Gastroesophageal sphincter (tissue), 4 donors: ENCODE results near the gene KRTAP10-1. TPM values are rescaled to one million over a fixed set of nuclear protein-coding genes. Genes with fewer than 3 reads are reported as not detected.
"Not testable (repeated sequence)": the region's sequence is repeated elsewhere in the genome, so short reads cannot be mapped to it uniquely, and the experiment has no call there.

Experiments used
- ATAC-seq: fragments of 150-250 bp; one replicate; pipeline ENCODE4 v1.9.1; 2016; ENCODE audit warnings: mild to moderate bottlenecking, moderate library complexity
- H3K27ac ChIP-seq, 4 donors: fragments of 200-600 bp; sonication (generic) in 3 of 4; 1 replicate in 3 of 4; 2 replicates in 1 of 4; pipeline ENCODE4 v1.5.1; 2016 to 2019
- H3K27me3 ChIP-seq: fragments of 200-600 bp; sonication (generic); one replicate; pipeline ENCODE4 v1.5.1; 2019
- H3K36me3 ChIP-seq, 2 donors: fragments of 200-600 bp; sonication (generic); one replicate each; pipeline ENCODE4 v1.5.1; 2019; ENCODE audit warnings: control low read depth in 1 of 2
- H3K4me1 ChIP-seq, 3 donors: fragments of 200-600 bp; sonication (generic); 1 replicate in 2 of 3; 2 replicates in 1 of 3; pipeline ENCODE4 v1.5.1; 2016 to 2019; ENCODE audit warnings: control low read depth in 2 of 3
- H3K4me3 ChIP-seq, 2 donors: fragments of 200-600 bp; sonication (generic); one replicate each; pipeline ENCODE4 v1.5.1; 2019; ENCODE audit warnings: mild to moderate bottlenecking in 1 of 2, moderate library complexity in 1 of 2
- H3K9me3 ChIP-seq, 3 donors: fragments of 200-600 bp; sonication (generic); one replicate each; pipeline ENCODE4 v1.5.1; 2017 to 2019; ENCODE audit warnings: control low read depth in 2 of 3
- CTCF ChIP-seq, 4 experiments: fragments of 200-600 bp in 2 of 4; fragments of 450-650 bp in 2 of 4; sonication (generic) in 1 of 4; IDR thresholded peaks; one replicate each; pipeline ENCODE4 v1.5.1; 2017 to 2019; ENCODE audit warnings: antibody characterized with exemption in 4 of 4, mild to moderate bottlenecking in 2 of 4, moderate library complexity in 2 of 4
- EP300 ChIP-seq: sonication (generic); formaldehyde crosslinking; IDR thresholded peaks from one replicate; pipeline ENCODE4 v1.6.1; 2017; ENCODE audit warnings: antibody characterized with exemption, mild to moderate bottlenecking
- POLR2A ChIP-seq, 2 donors: fragments of 450-650 bp; IDR thresholded peaks; one replicate each; pipeline ENCODE4 v1.6.1; 2017; ENCODE audit warnings: antibody characterized with exemption in 2 of 2, mild to moderate bottlenecking in 2 of 2, moderate library complexity in 1 of 2
- POLR2AphosphoS5 ChIP-seq: sonication (generic); formaldehyde crosslinking; IDR thresholded peaks from one replicate; pipeline ENCODE4 v1.6.1; 2017; ENCODE audit warnings: antibody characterized with exemption
- WGBS, 2 donors: methylation state at CpG; one replicate each; pipeline ENCODE4 v1.1.5; 2018; ENCODE audit warnings: low coverage in 1 of 2; 5-methylcytosine and 5-hydroxymethylcytosine counted together
- total RNA-seq, 4 donors: library from RNA; depleted of rRNA; stranded (reverse); fragments of >200 nt; gene quantifications; one replicate each; pipeline ENCODE4 v1.1.0, GENCODE V29; 2016

The KRTAP10-1 gene
- total RNA-seq, 4 donors from 2014 or later = not detected

DNA sequence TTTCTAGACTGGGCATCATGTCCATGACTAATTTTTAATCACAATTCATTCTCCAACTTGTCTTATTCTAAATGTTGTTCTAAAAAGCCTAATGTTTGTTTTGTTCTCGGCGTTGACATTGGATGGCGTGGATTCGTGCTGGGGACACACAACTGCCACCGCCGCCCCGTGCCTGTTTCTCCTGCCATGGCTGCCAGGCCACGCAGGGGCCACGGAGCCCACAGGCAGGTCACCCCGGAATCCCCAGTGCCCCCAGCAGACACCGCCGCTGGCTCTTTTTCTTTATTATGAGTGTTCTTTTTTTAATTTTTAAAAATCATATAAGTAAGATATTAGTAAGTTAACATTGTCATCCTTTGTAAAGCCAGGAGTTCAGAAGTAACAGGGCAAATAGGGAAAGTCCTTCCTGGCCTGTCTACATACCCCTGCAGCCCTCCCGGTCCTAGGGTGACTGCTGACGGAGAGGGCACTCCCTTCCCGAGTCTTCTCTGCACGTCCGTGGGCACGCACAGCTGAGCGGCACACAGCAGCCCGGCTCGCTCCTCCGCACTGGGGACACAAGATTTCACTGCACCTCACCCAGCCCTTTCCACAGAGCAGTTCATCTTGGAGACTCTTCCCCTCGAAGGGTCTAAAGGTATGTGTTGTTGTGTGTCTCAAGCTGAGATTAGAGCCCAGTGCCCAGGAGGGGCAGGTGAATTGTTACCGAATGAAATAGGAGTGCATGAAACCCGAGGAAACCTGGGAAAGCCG, 32.1 kb downstream of the KRTAP10-1 start:
- Histone ChIP-seq H3K4me3 (no peak overlapping the region), H3K9me3 (no peaks in the 10 kb centered on the region), H3K4me1 (peaks cover 0 to 9% (median 5%) of the 10 kb centered on the region in 3 donors), H3K36me3 (no peaks in the 10 kb centered on the region), H3K27me3 (peaks cover 78% of the 10 kb centered on the region), H3K27ac (no peak overlapping the region)
- no peak for ATAC-seq
- TF ChIP-seq POLR2A (IDR thresholded peaks at IDR 0.05) = no peak
- WGBS, 2 donors = 83% methylated on average over 6 of the region's 26 CpGs; no CpG with 5 or more reads in 1 of the 2 donors

- ATAC-seq = no peak
- no peaks in the 10 kb centered on the region for H3K36me3 ChIP-seq
- peaks cover 81% of the 10 kb centered on the region for H3K27me3 ChIP-seq
- 60 to 77% methylated on average over 9 to 18 of the region's 44 CpGs for WGBS, 2 donors
- no peak overlapping the region for H3K4me3 ChIP-seq
- peaks cover 0 to 9% (median 5%) of the 10 kb centered on the region in 3 donors for H3K4me1 ChIP-seq
- TF ChIP-seq POLR2AphosphoS5 (no peak), CTCF (IDR thresholded peaks at IDR 0.05) (no peak), POLR2A (IDR thresholded peaks at IDR 0.05) (no peak), EP300 (no peak)
- H3K27ac ChIP-seq = no peak overlapping the region
- H3K9me3 ChIP-seq = no peaks in the 10 kb centered on the region
Observed at GRCh38 chr21:44506279-44507255, 33.4 kb downstream of the KRTAP10-1 start.

DNA sequence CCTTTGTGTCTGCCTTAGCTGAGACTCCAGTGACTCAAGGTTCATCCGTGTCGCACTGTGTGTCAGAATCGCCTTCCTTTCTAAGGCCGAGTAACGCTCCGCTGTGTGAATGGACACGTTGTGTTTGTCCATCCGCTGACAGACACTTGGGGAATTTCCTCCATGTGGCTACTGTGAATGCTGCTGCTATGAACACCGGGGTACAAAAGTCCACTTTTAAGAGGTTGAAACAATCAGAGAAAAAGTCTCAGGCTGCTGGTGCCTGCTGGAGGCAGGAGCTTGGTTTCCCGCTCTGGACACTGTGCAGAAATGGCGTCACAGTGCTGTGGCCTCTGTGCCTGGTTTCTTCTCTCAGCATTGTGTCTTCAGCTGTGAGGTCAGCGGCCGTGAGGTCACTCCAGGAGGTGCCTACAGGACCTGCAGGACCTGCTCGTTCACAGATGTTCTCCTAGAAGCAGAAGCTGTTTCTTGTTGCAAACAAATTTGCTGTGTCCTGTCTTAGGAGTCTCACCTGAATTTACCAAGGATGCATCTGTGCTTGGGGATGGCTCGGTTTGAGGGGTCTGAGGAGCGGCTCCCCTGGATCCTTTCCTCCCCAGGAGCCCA, 34.2 kb downstream of the KRTAP10-1 start:
- WGBS, 2 donors = 68% methylated on average over 12 of the region's 16 CpGs; no CpG with 5 or more reads in 1 of the 2 donors
- Histone ChIP-seq H3K4me3 (no peak overlapping the region), H3K27ac (no peak overlapping the region), H3K36me3 (no peaks in the 10 kb centered on the region), H3K9me3 (no peaks in the 10 kb centered on the region), H3K27me3 (peaks cover 77% of the 10 kb centered on the region), H3K4me1 (peaks cover 0 to 8% (median 5%) of the 10 kb centered on the region in 3 donors)
- ATAC-seq = no peak
- TF ChIP-seq EP300 (no peak), POLR2A (IDR thresholded peaks at IDR 0.05) (no peak), CTCF (IDR thresholded peaks at IDR 0.05) (no peak), POLR2AphosphoS5 (no peak)

DNA sequence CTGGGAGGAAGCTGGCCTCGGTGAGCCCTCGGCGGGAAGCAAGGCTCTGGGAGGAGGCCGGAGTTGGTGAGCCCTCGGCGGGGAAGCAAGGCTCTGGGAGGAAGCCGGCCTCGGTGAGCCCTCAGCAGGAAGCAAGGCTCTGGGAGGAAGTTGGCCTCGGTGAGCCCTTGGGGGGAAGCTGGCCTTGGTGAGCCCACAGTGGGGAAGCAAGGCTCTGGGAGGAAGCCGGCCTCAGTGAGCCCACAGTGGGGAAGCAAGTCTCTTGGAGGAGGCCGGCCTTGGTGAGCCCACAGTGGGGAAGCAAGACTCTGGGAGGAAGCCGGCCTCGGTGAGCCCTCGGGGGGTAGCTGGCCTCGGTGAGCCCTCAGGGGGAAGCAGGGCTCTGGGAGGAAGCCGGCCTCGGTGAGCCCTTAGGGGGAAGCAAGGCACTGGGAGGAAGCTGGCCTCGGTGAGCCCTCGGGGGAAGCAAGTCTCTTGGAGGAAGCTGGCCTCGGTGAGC, 36.0 kb downstream of the KRTAP10-1 start:
- H3K27ac ChIP-seq = no peak overlapping the region
- 66 to 68% methylated on average over 8 to 9 of the region's 20 CpGs for WGBS, 2 donors
- H3K27me3 ChIP-seq = peaks cover 74% of the 10 kb centered on the region
- no peak for TF ChIP-seq POLR2AphosphoS5
- no peak for TF ChIP-seq EP300
- no peak for TF ChIP-seq POLR2A (IDR thresholded peaks at IDR 0.05)
- TF ChIP-seq CTCF (IDR thresholded peaks at IDR 0.05) = no peak
- no peak overlapping the region for H3K4me3 ChIP-seq
- H3K36me3 ChIP-seq = no peaks in the 10 kb centered on the region
- H3K4me1 ChIP-seq = no peaks in the 10 kb centered on the region
- H3K9me3 ChIP-seq = no peaks in the 10 kb centered on the region
- ATAC-seq = no peak

- H3K9me3 ChIP-seq, H3K36me3 ChIP-seq, H3K27ac ChIP-seq, ATAC-seq, H3K4me1 ChIP-seq, H3K4me3 ChIP-seq: not testable (repeated sequence)
- peaks cover 74% of the 10 kb centered on the region for H3K27me3 ChIP-seq
- 62 to 69% methylated on average over 19 of the region's 44 CpGs for WGBS, 2 donors
Observed at GRCh38 chr21:44503006-44503889, 36.7 kb downstream of the KRTAP10-1 start.
